Measurements from ENCODE around the gene PLK5.

Gene PLK5

GRCh38 chr19:1569997-1570396, 46.1 kb downstream of the PLK5 start:
- Histone ChIP-seq H3K27ac (ENCODE audit: low read depth, low read length) (no peak overlapping the region), H3K4me3 (ENCODE audit: low read depth in 1 of 2, low read length in 2 of 2) (no peak overlapping the region), H3K4me1 (ENCODE audit: insufficient read depth, low read length) (peaks cover 3% of the 10 kb centered on the region), H3K36me3 (ENCODE audit: insufficient read depth, low read length) (no peaks in the 10 kb centered on the region), H3K27me3 (ENCODE audit: control insufficient read depth in 1 of 2, insufficient read depth in 2 of 2, low read length in 2 of 2) (no peaks in the 10 kb centered on the region), H3K9ac (ENCODE audit: low read length) (no peak overlapping the region), H3K9me3 (ENCODE audit: low read length) (no peaks in the 10 kb centered on the region)

DNA sequence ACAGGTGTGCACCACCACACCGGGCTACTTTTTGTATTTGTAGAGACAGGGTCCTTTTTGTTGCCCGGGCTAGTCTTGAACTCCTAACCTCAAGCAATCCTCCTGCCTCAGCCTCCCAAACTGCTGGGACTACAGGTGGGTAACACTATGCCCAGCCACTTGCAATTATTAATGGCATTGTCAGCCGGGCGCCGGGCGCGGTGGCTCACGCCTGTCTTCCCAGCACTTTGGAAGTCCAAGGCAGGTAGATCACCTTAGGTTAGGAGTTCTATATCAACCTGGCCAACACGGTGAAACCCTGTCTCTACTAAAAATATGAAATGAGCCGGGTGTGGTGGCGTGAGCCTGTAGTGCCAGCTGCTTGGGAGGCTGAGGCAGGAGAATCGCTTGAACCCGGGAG, 47.0 kb downstream of the PLK5 start:
- Histone ChIP-seq H3K4me1 (ENCODE audit: insufficient read depth, low read length) (peaks cover 3% of the 10 kb centered on the region), H3K27ac (ENCODE audit: low read depth, low read length) (no peak overlapping the region), H3K9me3 (ENCODE audit: low read length) (no peaks in the 10 kb centered on the region), H3K36me3 (ENCODE audit: insufficient read depth, low read length) (no peaks in the 10 kb centered on the region), H3K27me3 (ENCODE audit: control insufficient read depth in 1 of 2, insufficient read depth in 2 of 2, low read length in 2 of 2) (no peaks in the 10 kb centered on the region), H3K9ac (ENCODE audit: low read length) (no peak overlapping the region), H3K4me3 (ENCODE audit: low read depth in 1 of 2, low read length in 2 of 2) (no peak overlapping the region)

DNA sequence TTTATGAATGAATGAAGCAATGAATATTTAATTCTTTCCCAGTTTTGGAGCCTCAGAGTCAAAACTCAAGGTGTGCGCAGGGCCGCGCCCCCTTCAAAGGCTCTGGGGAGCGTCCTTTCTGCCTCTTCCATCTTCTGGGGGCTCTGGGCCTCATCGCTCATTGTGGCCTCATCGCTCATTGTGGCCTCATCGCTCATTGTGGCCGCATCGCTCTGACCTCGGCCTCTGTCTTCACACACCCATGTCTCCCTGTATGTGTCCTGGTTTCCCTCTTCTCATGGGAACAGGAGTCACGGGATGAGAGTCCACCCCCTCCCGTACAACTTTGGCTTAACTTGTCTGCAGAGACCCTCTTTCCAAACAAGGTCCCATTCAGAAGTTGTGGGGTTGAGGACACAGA, 47.5 kb downstream of the PLK5 start:
- Histone ChIP-seq H3K4me1 (ENCODE audit: insufficient read depth, low read length) (peaks cover 3% of the 10 kb centered on the region), H3K27ac (ENCODE audit: low read depth, low read length) (no peak overlapping the region), H3K9ac (ENCODE audit: low read length) (no peak overlapping the region), H3K36me3 (ENCODE audit: insufficient read depth, low read length) (no peaks in the 10 kb centered on the region), H3K4me3 (ENCODE audit: low read depth in 1 of 2, low read length in 2 of 2) (no peak overlapping the region), H3K27me3 (ENCODE audit: control insufficient read depth in 1 of 2, insufficient read depth in 2 of 2, low read length in 2 of 2) (no peaks in the 10 kb centered on the region), H3K9me3 (ENCODE audit: low read length) (no peaks in the 10 kb centered on the region)

DNA sequence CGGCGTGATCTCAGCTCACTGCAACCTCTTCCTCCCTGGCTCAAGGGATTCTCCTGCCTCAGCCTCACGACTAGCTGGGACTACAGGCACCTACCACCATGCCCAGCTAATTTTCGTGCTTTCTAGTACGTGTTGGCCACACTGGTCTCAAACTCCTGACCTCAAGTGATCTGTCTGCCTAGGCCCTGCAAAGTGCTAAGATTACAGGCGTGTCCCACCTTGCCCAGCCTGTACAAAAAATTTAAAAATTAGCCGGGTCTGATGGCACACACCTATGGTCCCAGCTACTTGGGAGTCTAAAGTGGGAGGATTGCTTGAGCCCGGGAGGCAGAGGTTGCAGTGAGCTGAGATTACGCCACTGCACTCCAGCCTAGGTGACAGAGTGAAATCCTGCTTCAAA, 48.9 kb downstream of the PLK5 start:
- Histone ChIP-seq H3K9me3 (ENCODE audit: low read length) (no peaks in the 10 kb centered on the region), H3K4me1 (ENCODE audit: insufficient read depth, low read length) (peaks cover 3% of the 10 kb centered on the region), H3K4me3 (ENCODE audit: low read depth in 1 of 2, low read length in 2 of 2) (no peak overlapping the region), H3K9ac (ENCODE audit: low read length) (no peak overlapping the region), H3K27ac (ENCODE audit: low read depth, low read length) (no peak overlapping the region), H3K27me3 (ENCODE audit: control insufficient read depth in 1 of 2, insufficient read depth in 2 of 2, low read length in 2 of 2) (no peaks in the 10 kb centered on the region), H3K36me3 (ENCODE audit: insufficient read depth, low read length) (no peaks in the 10 kb centered on the region)

- no peaks in the 10 kb centered on the region for H3K4me1 ChIP-seq (ENCODE audit: insufficient read depth, low read length)
- no peaks in the 10 kb centered on the region for H3K9me3 ChIP-seq (ENCODE audit: low read length)
- H3K4me3 ChIP-seq (ENCODE audit: low read depth in 1 of 2, low read length in 2 of 2): no peak overlapping the region
- no peak overlapping the region for H3K27ac ChIP-seq (ENCODE audit: low read depth, low read length)
- no peak overlapping the region for H3K9ac ChIP-seq (ENCODE audit: low read length)
- H3K27me3 ChIP-seq (ENCODE audit: control insufficient read depth in 1 of 2, insufficient read depth in 2 of 2, low read length in 2 of 2): no peaks in the 10 kb centered on the region
- no peaks in the 10 kb centered on the region for H3K36me3 ChIP-seq (ENCODE audit: insufficient read depth, low read length)
These were observed 50.7 kb downstream of the PLK5 start for GRCh38 chr19:1574354-1575136.

DNA sequence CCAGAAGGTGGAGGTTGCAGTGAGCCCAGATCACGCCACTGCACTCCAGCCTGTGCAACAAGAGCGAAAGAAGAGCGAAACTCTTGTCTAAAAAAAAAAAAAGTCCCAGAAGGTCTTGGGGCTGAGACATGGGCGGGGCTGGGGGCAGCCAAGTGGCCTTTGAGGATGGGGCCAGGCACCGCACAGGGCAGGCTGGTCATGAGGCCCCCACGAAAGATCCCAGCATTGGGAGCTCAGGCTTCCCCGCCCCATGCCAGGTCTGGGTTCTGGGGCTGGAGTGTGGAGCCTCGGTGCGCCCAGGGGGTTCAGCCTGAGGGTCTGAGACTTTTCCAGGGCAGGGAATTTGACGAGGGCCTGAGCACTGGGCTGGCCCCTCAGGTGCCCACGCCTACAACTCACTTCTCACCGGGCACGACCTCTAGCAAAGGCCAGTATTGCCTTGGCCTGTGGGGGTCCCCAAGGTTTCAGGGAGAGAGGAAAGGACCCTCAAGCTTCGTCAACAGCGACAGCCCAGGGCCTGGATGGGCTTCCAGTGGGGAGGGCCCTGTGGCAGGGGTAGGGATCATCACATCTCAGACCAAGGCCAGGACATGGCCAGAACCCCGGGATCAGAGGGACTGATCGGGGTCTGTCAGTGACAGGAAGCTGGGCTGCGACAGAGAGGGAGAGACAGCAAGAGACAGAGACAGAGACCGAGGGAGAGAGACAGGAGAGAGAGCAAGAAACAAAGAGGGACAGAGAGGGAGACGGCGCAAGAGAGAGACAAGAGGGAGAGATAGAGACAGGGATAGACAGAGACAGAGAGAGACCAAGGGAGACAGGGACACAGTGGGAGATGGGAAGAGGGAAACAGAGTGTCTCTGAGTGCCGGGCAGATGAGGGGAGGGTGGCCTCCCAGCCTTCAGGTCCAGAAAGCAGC, 51.7 kb downstream of the PLK5 start:
- Histone ChIP-seq H3K9ac (ENCODE audit: low read length) (no peak overlapping the region), H3K4me1 (ENCODE audit: insufficient read depth, low read length) (no peaks in the 10 kb centered on the region), H3K4me3 (ENCODE audit: low read depth in 1 of 2, low read length in 2 of 2) (no peak overlapping the region), H3K27ac (ENCODE audit: low read depth, low read length) (no peak overlapping the region), H3K36me3 (ENCODE audit: insufficient read depth, low read length) (peaks cover 8% of the 10 kb centered on the region), H3K9me3 (ENCODE audit: low read length) (no peaks in the 10 kb centered on the region), H3K27me3 (ENCODE audit: control insufficient read depth in 1 of 2, insufficient read depth in 2 of 2, low read length in 2 of 2) (no peaks in the 10 kb centered on the region)

DNA sequence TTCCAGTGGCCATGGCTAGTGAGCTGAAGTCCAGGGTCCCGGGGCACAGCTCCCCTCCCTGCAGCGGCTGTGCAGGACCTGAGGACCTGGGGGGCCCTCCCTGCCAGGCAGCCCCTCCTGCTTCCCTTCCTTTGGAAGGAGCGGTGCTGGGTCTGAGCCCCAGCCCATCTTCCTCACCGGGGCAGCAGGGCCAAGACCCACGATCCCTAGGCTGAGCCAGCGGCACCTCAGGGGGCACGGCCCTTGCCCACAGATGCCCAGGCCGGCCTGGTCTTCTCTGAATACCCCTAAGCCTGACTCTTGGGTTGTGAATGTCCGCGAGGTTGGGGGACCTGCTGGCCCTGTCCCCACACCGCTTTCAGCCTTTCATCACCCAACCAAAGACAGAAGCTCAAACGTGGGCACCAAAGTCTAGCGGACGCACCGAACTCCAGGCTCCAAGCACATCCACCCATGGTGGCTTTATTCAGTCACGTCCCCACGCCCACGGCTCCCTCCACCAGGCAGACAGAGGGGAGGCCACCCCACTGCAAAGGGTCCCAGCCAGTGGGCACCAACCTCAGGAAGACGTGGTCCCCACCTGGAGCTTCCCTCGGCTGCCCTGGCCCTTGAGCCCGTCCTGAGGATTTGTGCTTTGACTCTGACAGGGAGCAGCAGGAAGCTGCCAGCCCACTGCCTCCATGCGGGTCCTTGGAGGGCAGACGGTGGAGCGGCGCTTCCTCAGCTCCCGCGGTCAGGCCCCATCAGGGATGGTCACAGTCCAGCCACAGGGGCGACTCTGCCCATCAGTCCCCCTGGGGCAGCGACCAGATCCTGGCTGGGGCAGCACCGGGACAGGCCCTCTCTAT, 52.6 kb downstream of the PLK5 start:
- H3K4me3 ChIP-seq (ENCODE audit: low read depth in 1 of 2, low read length in 2 of 2): no peak overlapping the region
- H3K27me3 ChIP-seq (ENCODE audit: control insufficient read depth in 1 of 2, insufficient read depth in 2 of 2, low read length in 2 of 2): no peaks in the 10 kb centered on the region
- no peak overlapping the region for H3K9ac ChIP-seq (ENCODE audit: low read length)
- no peaks in the 10 kb centered on the region for H3K4me1 ChIP-seq (ENCODE audit: insufficient read depth, low read length)
- H3K27ac ChIP-seq (ENCODE audit: low read depth, low read length): no peak overlapping the region
- H3K36me3 ChIP-seq (ENCODE audit: insufficient read depth, low read length): peaks cover 17% of the 10 kb centered on the region
- no peaks in the 10 kb centered on the region for H3K9me3 ChIP-seq (ENCODE audit: low read length)

DNA sequence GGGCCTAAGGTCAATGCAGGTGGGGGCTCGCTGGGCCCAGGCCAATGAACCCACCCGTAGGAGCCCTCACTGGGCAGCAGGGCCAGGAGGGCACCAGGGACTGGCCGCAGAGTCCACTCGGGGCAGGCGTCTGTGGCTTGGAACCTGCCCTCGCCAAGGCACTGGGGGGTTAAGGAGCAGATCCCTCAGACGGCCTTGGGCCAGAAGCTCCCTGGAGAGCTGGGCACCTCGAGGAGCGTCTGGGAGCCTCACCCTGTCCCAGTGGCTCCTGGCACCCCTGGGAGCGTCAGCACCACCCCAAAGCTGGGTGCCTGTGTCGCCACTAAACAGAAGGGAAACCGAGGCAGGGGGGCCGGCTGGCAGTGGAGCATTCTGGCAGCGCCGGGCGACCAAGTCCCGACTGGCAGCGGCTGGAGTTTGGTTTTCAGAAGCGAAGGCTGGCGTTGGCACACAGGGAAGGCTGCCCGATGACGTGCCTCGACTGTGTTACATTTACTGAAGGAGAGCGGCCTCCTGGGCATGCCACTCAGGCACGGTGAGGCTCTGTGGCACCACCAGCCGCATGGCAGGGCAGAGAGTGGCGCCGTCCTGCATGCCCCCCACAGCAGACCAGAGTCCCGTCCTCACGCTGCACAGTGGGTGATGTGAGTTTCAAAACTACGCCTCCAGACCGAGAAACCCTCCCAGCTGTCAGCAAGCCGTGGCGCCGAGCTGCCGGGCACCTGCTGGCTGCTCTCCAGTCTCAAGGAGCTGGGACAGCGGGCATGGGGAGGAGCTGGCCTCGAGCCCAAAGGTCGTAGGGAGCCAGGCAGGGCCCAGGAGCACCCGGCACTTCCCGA, 53.4 kb downstream of the PLK5 start:
- H3K27me3 ChIP-seq (ENCODE audit: control insufficient read depth in 1 of 2, insufficient read depth in 2 of 2, low read length in 2 of 2): no peaks in the 10 kb centered on the region
- H3K4me1 ChIP-seq (ENCODE audit: insufficient read depth, low read length): no peaks in the 10 kb centered on the region
- H3K4me3 ChIP-seq (ENCODE audit: low read depth in 1 of 2, low read length in 2 of 2): no peak overlapping the region
- peaks cover 24% of the 10 kb centered on the region for H3K36me3 ChIP-seq (ENCODE audit: insufficient read depth, low read length)
- no peak overlapping the region for H3K27ac ChIP-seq (ENCODE audit: low read depth, low read length)
- H3K9ac ChIP-seq (ENCODE audit: low read length): no peak overlapping the region
- H3K9me3 ChIP-seq (ENCODE audit: low read length): no peaks in the 10 kb centered on the region

DNA sequence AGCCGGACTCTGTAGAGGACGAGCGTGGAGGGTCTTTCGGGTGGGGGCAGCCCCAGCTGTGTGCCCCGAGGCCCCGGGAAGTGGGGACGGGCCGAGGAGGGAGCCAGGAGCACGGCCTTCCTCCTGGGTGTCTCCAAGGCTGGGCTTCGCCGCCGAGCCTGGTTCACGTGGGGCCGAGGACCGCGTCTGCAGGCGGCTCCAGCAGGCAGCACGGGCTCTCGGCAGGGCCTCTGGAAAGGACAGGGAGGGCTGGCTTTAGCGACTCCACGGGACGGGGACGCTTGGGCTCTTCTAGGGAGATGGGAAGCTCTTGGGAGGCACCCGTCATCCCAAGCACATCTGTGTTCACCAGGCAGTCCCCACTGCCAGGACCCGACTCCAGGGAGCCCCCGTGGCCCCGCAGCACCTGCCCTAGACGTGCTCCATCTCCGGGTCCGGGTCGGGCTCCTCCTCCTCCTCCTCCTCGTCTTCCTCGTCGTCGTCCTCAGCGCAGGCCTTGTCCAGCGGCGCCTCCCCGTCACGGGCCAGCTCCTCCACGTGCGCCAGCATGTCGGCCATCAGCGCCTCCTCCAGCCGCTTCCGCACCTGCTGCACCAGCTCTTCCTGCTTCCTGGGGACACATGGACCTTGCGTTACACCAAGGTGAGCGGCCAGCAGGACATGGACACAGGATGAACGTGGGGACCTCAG, 54.2 kb downstream of the PLK5 start:
- no peaks in the 10 kb centered on the region for H3K4me1 ChIP-seq (ENCODE audit: insufficient read depth, low read length)
- H3K9ac ChIP-seq (ENCODE audit: low read length): no peak overlapping the region
- no peak overlapping the region for H3K4me3 ChIP-seq (ENCODE audit: low read depth in 1 of 2, low read length in 2 of 2)
- no peaks in the 10 kb centered on the region for H3K9me3 ChIP-seq (ENCODE audit: low read length)
- H3K36me3 ChIP-seq (ENCODE audit: insufficient read depth, low read length): peaks cover 27% of the 10 kb centered on the region
- H3K27ac ChIP-seq (ENCODE audit: low read depth, low read length): no peak overlapping the region
- no peaks in the 10 kb centered on the region for H3K27me3 ChIP-seq (ENCODE audit: control insufficient read depth in 1 of 2, insufficient read depth in 2 of 2, low read length in 2 of 2)

GRCh38 chr19:1579222-1579621, 55.3 kb downstream of the PLK5 start:
- Histone ChIP-seq H3K36me3 (ENCODE audit: insufficient read depth, low read length) (peaks cover 31% of the 10 kb centered on the region), H3K27ac (ENCODE audit: low read depth, low read length) (no peak overlapping the region), H3K4me3 (ENCODE audit: low read depth in 1 of 2, low read length in 2 of 2) (no peak overlapping the region), H3K27me3 (ENCODE audit: control insufficient read depth in 1 of 2, insufficient read depth in 2 of 2, low read length in 2 of 2) (no peaks in the 10 kb centered on the region), H3K9me3 (ENCODE audit: low read length) (no peaks in the 10 kb centered on the region), H3K9ac (ENCODE audit: low read length) (no peak overlapping the region), H3K4me1 (ENCODE audit: insufficient read depth, low read length) (no peaks in the 10 kb centered on the region)

Data from muscle layer of colon (tissue), 2 donors.